ENCODE data around the gene HSD11B1L.
"Not testable (repeated sequence)": the region's sequence is repeated elsewhere in the genome, so short reads cannot be mapped to it uniquely, and the experiment has no call there.

GRCh38 chr19:5688262-5688881 lies 7.5 kb downstream of the HSD11B1L start:
- not testable (repeated sequence) for TF ChIP-seq EZH2 (IDR thresholded peaks at IDR 0.05); POLR2AphosphoS5 (IDR thresholded peaks at IDR 0.05; ENCODE audit: borderline replicate concordance, low read depth, low read length)

Data from SK-N-MC (cell line).